Activated naive CD4-positive, alpha-beta T cell treated with anti-CD3 and anti-CD28 coated beads for 36 hours (primary cell): Measurements from ENCODE around the gene MSL2. TPM values are rescaled to one million over a fixed set of nuclear protein-coding genes. Genes with fewer than 3 reads are reported as not detected.
"Not testable (repeated sequence)": the region's sequence is repeated elsewhere in the genome, so short reads cannot be mapped to it uniquely, and the experiment has no call there.

Source experiments
- CTCF ChIA-PET: fragments of 350-600 bp; sonication (Branson Sonifier 250); formaldehyde crosslinking; loops from one replicate; lab custom pipeline; 2021; ENCODE audit warnings: antibody characterized with exemption; lab: Charles Lee
- DNase-seq: peaks from one replicate; pipeline ENCODE4 v3.0.0-alpha.2; 2020
- H3K27ac Mint-ChIP-seq: one replicate; pipeline ENCODE4 v1.8.0; 2021; ENCODE audit warnings: mild to moderate bottlenecking, mixed read lengths
- H3K27me3 Mint-ChIP-seq: one replicate; pipeline ENCODE4 v1.8.0; 2021; ENCODE audit warnings: low read depth, mixed read lengths
- H3K36me3 Mint-ChIP-seq: one replicate; pipeline ENCODE4 v1.8.0; 2021; ENCODE audit warnings: low read depth, mixed read lengths
- H3K4me1 Mint-ChIP-seq: one replicate; pipeline ENCODE4 v1.8.0; 2021; ENCODE audit warnings: low read depth, mixed read lengths
- H3K4me3 Mint-ChIP-seq: one replicate; pipeline ENCODE4 v1.8.0; 2021; ENCODE audit warnings: mild to moderate bottlenecking, moderate library complexity, mixed read lengths
- H3K9me3 Mint-ChIP-seq: one replicate; pipeline ENCODE4 v1.8.0; 2021; ENCODE audit warnings: mixed read lengths
- intact Hi-C: fragments of 100-400 bp; cut with micrococcal nuclease; formaldehyde crosslinking; loops from one replicate; pipeline ENCODE4 v1.15.1; 2023
- total RNA-seq, 2 experiments: library from RNA; stranded (reverse); gene quantifications; one replicate each; pipeline ENCODE4 v1.2.3, GENCODE V29; 2021

MSL2 gene
- total RNA-seq, 2 experiments from 2014 or later: 40.6 to 42.7 TPM

GRCh38 chr3:136198462-136199078 is 2.4 kb upstream of the MSL2 start:
- not testable (repeated sequence) for H3K27ac Mint-ChIP-seq, H3K4me3 Mint-ChIP-seq, H3K4me1 Mint-ChIP-seq, H3K27me3 Mint-ChIP-seq, H3K9me3 Mint-ChIP-seq, DNase-seq
- CTCF ChIA-PET: interaction anchor here (1.6 to 2.7 kb wide), 2 partner anchors 52 to 554 kb away, joined by 5 to 13 read pairs; partner anchors contain the start of genes PCCB and STAG1
- H3K36me3 Mint-ChIP-seq: peaks cover 23% of the 10 kb centered on the region
- intact Hi-C loops: loop anchor here (5.0 kb wide), 4 partner anchors 349 to 1961 kb away; no protein-coding TSS in a partner anchor

GRCh38 chr3:136197159-136197793 is 1.1 kb upstream of the MSL2 start:
- Mint-ChIP-seq H3K4me1 (peaks cover 10% of the 10 kb centered on the region), H3K9me3 (no peaks in the 10 kb centered on the region), H3K36me3 (peaks cover 32% of the 10 kb centered on the region), H3K4me3 (peak overlapping the region; percentile 100), H3K27ac (peak overlapping the region; percentile 94), H3K27me3 (peaks cover 2% of the 10 kb centered on the region)
- intact Hi-C loops: loop anchor here (2.0 to 5.0 kb wide), 5 partner anchors 350 to 1960 kb away; partner anchors contain the start of gene CEP63
- no peak for DNase-seq
- CTCF ChIA-PET: interaction anchor here (0.5 to 2.7 kb wide), 7 partner anchors 14 to 1132 kb away, joined by 3 to 13 read pairs (median 4); partner anchors contain the start of genes PCCB and STAG1

GRCh38 chr3:136196401-136197158 is 445 bp upstream of the MSL2 start:
- DNase-seq: peak; percentile 100
- intact Hi-C loops: loop anchor here (1.0 to 5.0 kb wide), 11 partner anchors 54 to 1959 kb away; partner anchors contain the start of genes CEP63, NCK1, PCCB and STAG1
- CTCF ChIA-PET: interaction anchor here (0.5 to 2.7 kb wide), 7 partner anchors 15 to 1132 kb away, joined by 3 to 13 read pairs (median 4); partner anchors contain the start of genes PCCB and STAG1
- H3K4me1 Mint-ChIP-seq: peaks cover 17% of the 10 kb centered on the region
- H3K27me3 Mint-ChIP-seq: peaks cover 2% of the 10 kb centered on the region
- H3K9me3 Mint-ChIP-seq: no peaks in the 10 kb centered on the region
- H3K36me3 Mint-ChIP-seq: peaks cover 38% of the 10 kb centered on the region
- peak overlapping the region; percentile 94 for H3K27ac Mint-ChIP-seq
- peak overlapping the region; percentile 100 for H3K4me3 Mint-ChIP-seq

GRCh38 chr3:136195258-136196063 is 674 bp downstream of the MSL2 start:
- Mint-ChIP-seq H3K36me3 (peaks cover 47% of the 10 kb centered on the region), H3K4me1 (peaks cover 28% of the 10 kb centered on the region), H3K27me3 (peaks cover 2% of the 10 kb centered on the region), H3K4me3 (peak overlapping the region; percentile 100), H3K9me3 (no peaks in the 10 kb centered on the region), H3K27ac (peak overlapping the region; percentile 94)
- CTCF ChIA-PET: interaction anchor here (0.7 to 2.7 kb wide), 5 partner anchors 12 to 557 kb away, joined by 3 to 13 read pairs (median 4); partner anchors contain the start of genes PCCB and STAG1
- DNase-seq: peak; percentile 83
- intact Hi-C loops: loop anchor here (1.0 to 5.0 kb wide), 12 partner anchors 53 to 1958 kb away; partner anchors contain the start of genes CEP63, NCK1, PCCB and STAG1

GRCh38 chr3:136194409-136195257 is 1.5 kb downstream of the MSL2 start:
- CTCF ChIA-PET: interaction anchor here (0.7 to 1.3 kb wide), 4 partner anchors 12 to 558 kb away, joined by 3 to 5 read pairs (median 4); partner anchors contain the start of genes PCCB and STAG1
- Mint-ChIP-seq H3K4me3 (peak overlapping the region; percentile 100), H3K9me3 (no peaks in the 10 kb centered on the region), H3K27me3 (peaks cover 2% of the 10 kb centered on the region), H3K27ac (peak overlapping the region; percentile 94), H3K4me1 (peaks cover 36% of the 10 kb centered on the region), H3K36me3 (peaks cover 50% of the 10 kb centered on the region)
- intact Hi-C loops: loop anchor here (2.0 to 5.0 kb wide), 5 partner anchors 196 to 1957 kb away; no protein-coding TSS in a partner anchor
- DNase-seq: peak; percentile 54

GRCh38 chr3:136193278-136194054 is 2.7 kb downstream of the MSL2 start:
- intact Hi-C loops: loop anchor here (1.0 to 2.0 kb wide), 3 partner anchors 11 to 197 kb away; no protein-coding TSS in a partner anchor
- Mint-ChIP-seq H3K27ac (peak overlapping the region; percentile 94), H3K36me3 (peaks cover 50% of the 10 kb centered on the region), H3K4me1 (peaks cover 45% of the 10 kb centered on the region), H3K9me3 (no peaks in the 10 kb centered on the region), H3K27me3 (peaks cover 2% of the 10 kb centered on the region), H3K4me3 (peak overlapping the region; percentile 100)
- DNase-seq: peak; percentile 51
- CTCF ChIA-PET: interaction anchor here (0.6 to 1.1 kb wide), 2 partner anchors 559 to 599 kb away, joined by 4 to 5 read pairs; partner anchors contain the start of gene STAG1

- peak overlapping the region; percentile 94 for H3K27ac Mint-ChIP-seq
- H3K9me3 Mint-ChIP-seq: no peaks in the 10 kb centered on the region
- H3K36me3 Mint-ChIP-seq: peaks cover 50% of the 10 kb centered on the region
- peaks cover 2% of the 10 kb centered on the region for H3K27me3 Mint-ChIP-seq
- CTCF ChIA-PET: interaction anchor here (1.1 kb wide), 1 partner anchor 560 kb away, joined by 5 read pairs; the partner anchor contains the start of gene STAG1
- no peak for DNase-seq
- peaks cover 49% of the 10 kb centered on the region for H3K4me1 Mint-ChIP-seq
- H3K4me3 Mint-ChIP-seq: peak overlapping the region; percentile 100
- intact Hi-C loops: loop anchor here (1.0 kb wide), 3 partner anchors 11 to 51 kb away; no protein-coding TSS in a partner anchor
These were observed 3.3 kb downstream of the MSL2 start for GRCh38 chr3:136192831-136193230.

- DNase-seq, CTCF ChIA-PET, H3K9me3 Mint-ChIP-seq, H3K27me3 Mint-ChIP-seq: not testable (repeated sequence)
- H3K27ac Mint-ChIP-seq: peak overlapping the region; percentile 94
- H3K4me1 Mint-ChIP-seq: peaks cover 51% of the 10 kb centered on the region
- intact Hi-C loops: loop anchor here (1.0 kb wide), 1 partner anchor 50 kb away; no protein-coding TSS in a partner anchor
- H3K36me3 Mint-ChIP-seq: peaks cover 50% of the 10 kb centered on the region
- peak overlapping the region; percentile 100 for H3K4me3 Mint-ChIP-seq
These were observed 3.9 kb downstream of the MSL2 start for GRCh38 chr3:136192195-136192594.

GRCh38 chr3:136189859-136190617 is 6.1 kb downstream of the MSL2 start:
- no peak for DNase-seq
- peaks cover 71% of the 10 kb centered on the region for H3K4me1 Mint-ChIP-seq
- peaks cover 41% of the 10 kb centered on the region for H3K36me3 Mint-ChIP-seq
- intact Hi-C loops: no loop called here
- H3K27me3 Mint-ChIP-seq: no peaks in the 10 kb centered on the region
- CTCF ChIA-PET: interaction anchor here (0.6 kb wide), 2 partner anchors 14 to 1461 kb away, joined by 3 to 7 read pairs; no protein-coding TSS in a partner anchor
- H3K4me3 Mint-ChIP-seq: peak overlapping the region; percentile 100
- peak overlapping the region; percentile 30 for H3K27ac Mint-ChIP-seq
- no peaks in the 10 kb centered on the region for H3K9me3 Mint-ChIP-seq
